A549 (cell line): ENCODE measurements around the gene S1PR4. TPM values are rescaled to one million over a fixed set of nuclear protein-coding genes. Genes with fewer than 3 reads are reported as not detected.

Source experiments
- ATAC-seq, 2 experiments: fragments of 200-7000 bp in 1 of 2; fragments of >200 bp in 1 of 2; cut with Nextera tagmentation in 1 of 2; cut with Tn5 transposase in 1 of 2; 3 replicates each; pipeline versions ENCODE4 v1.8.0 to v1.9.1; 2018 to 2020; ENCODE audit warnings: mild to moderate bottlenecking in 1 of 2, moderate library complexity in 1 of 2
- CTCF ChIA-PET: fragments of 300-600 bp; sonication (Branson Sonifier 250); formaldehyde crosslinking; extraction: SDS; loops from one replicate; lab custom pipeline; 2021; ENCODE audit warnings: antibody characterized with exemption, inconsistent platforms; lab: Yijun Ruan, JAX
- POLR2A ChIA-PET: fragments of 350-600 bp; formaldehyde crosslinking; extraction: SDS; loops from one replicate; lab custom pipeline; 2021; ENCODE audit warnings: antibody characterized with exemption, inconsistent platforms; lab: Yijun Ruan, JAX
- DNase-seq, 2 experiments: peaks; one replicate each; pipeline versions ENCODE4 v3.0.0 to v3.0.0-alpha.2; 2011 to 2016; ENCODE audit warnings: low read depth in 1 of 2, low spot score in 1 of 2
- FAIRE-seq: peaks from 2 replicates; lab custom pipeline; 2011; peaks lifted over from hg19 to GRCh38; lab: Jason Lieb, UNC
- H3K27ac ChIP-seq, 2 experiments: fragments of >200 bp; sonication (Bioruptor Twin); formaldehyde crosslinking; 3 replicates each; pipeline ENCODE4 v1.5.1; 2016 to 2017
- H3K4me1 ChIP-seq: fragments of >200 bp; sonication (Bioruptor Twin); formaldehyde crosslinking; 3 replicates; pipeline ENCODE4 v1.6.1; 2016
- H3K4me2 ChIP-seq: fragments of >200 bp; sonication (Bioruptor Twin); formaldehyde crosslinking; 3 replicates; pipeline ENCODE4 v1.6.1; 2016
- H3K4me3 ChIP-seq: fragments of >200 bp; sonication (Bioruptor Twin); formaldehyde crosslinking; 3 replicates; pipeline ENCODE4 v1.5.1; 2016
- H3K9me3 ChIP-seq: fragments of >200 bp; sonication (Bioruptor Twin); formaldehyde crosslinking; 3 replicates; pipeline ENCODE4 v1.6.1; 2016
- CBX2 ChIP-seq: fragments of 200-600 bp; sonication (generic); IDR thresholded peaks from 2 replicates; pipeline ENCODE4 v1.6.1; 2016; ENCODE audit warnings: low read depth, mild to moderate bottlenecking, borderline replicate concordance
- EHMT2 ChIP-seq: fragments of 200-600 bp; sonication (generic); IDR thresholded peaks from 2 replicates; pipeline ENCODE4 v1.6.1; 2016; ENCODE audit warnings: antibody characterized with exemption, low read depth, mild to moderate bottlenecking, moderate library complexity
- EP300 ChIP-seq, 2 experiments: fragments of >200 bp; sonication (Bioruptor Twin); formaldehyde crosslinking; IDR thresholded peaks; 2 replicates in 1 of 2; 3 replicates in 1 of 2; pipeline ENCODE4 v1.6.1; 2016 to 2017
- ESRRA ChIP-seq: fragments of 150-350 bp; IDR thresholded peaks from 2 replicates; pipeline ENCODE4 v1.6.1; 2014; ENCODE audit warnings: mild to moderate bottlenecking, low read length, borderline replicate concordance
- FOSB ChIP-seq: fragments of 250-450 bp; sonication (Bioruptor Pico); IDR thresholded peaks from 2 replicates; pipeline ENCODE4 v1.5.0; 2020; ENCODE audit warnings: mild to moderate bottlenecking, moderate library complexity
- FOSL2 ChIP-seq, 2 experiments: fragments of 450-650 bp in 1 of 2; fragments of >200 bp in 1 of 2; sonication (Bioruptor Twin) in 1 of 2; formaldehyde crosslinking; IDR thresholded peaks; 2 replicates each; pipeline versions ENCODE4 v1.5.0 to v1.6.1; 2016 to 2020; ENCODE audit warnings: mild to moderate bottlenecking in 1 of 2, moderate library complexity in 1 of 2
- FOXS1 ChIP-seq: fragments of 250-450 bp; sonication (Bioruptor Pico); IDR thresholded peaks from 2 replicates; pipeline ENCODE4 v1.5.0; 2020; ENCODE audit warnings: mild to moderate bottlenecking, moderate library complexity
- HMGXB4 ChIP-seq: fragments of 250-450 bp; sonication (Bioruptor Pico); IDR thresholded peaks from 2 replicates; pipeline ENCODE4 v1.5.0; 2021; ENCODE audit warnings: mild to moderate bottlenecking, moderate library complexity, borderline replicate concordance
- HOXB5 ChIP-seq: fragments of 250-450 bp; sonication (Bioruptor Pico); IDR thresholded peaks from 2 replicates; pipeline ENCODE4 v1.5.0; 2020; ENCODE audit warnings: mild to moderate bottlenecking, moderate library complexity
- MYC ChIP-seq: IDR thresholded peaks from 2 replicates; pipeline ENCODE4 v1.6.1; 2012; ENCODE audit warnings: mild to moderate bottlenecking, inconsistent platforms, low read length, improper control_type of control experiment, borderline replicate concordance
- NPAS2 ChIP-seq: fragments of 250-450 bp; sonication (Bioruptor Pico); IDR thresholded peaks from 2 replicates; pipeline ENCODE4 v1.8.0; 2022; ENCODE audit warnings: mild to moderate bottlenecking, moderate library complexity, borderline replicate concordance
- NR3C1 ChIP-seq: fragments of >200 bp; sonication (Bioruptor Twin); formaldehyde crosslinking; IDR thresholded peaks from 3 replicates; pipeline ENCODE4 v1.6.1; 2017
- PBX3 ChIP-seq: IDR thresholded peaks from 2 replicates; pipeline ENCODE4 v1.6.1; 2012
- PHF8 ChIP-seq: fragments of 200-600 bp; sonication (generic); IDR thresholded peaks from 2 replicates; pipeline ENCODE4 v1.6.1; 2016; ENCODE audit warnings: low read depth, mild to moderate bottlenecking, antibody characterized with exemption, moderate library complexity, borderline replicate concordance
- POLR2A ChIP-seq: IDR thresholded peaks from 2 replicates; pipeline ENCODE4 v1.6.1; 2012; ENCODE audit warnings: mild to moderate bottlenecking, low read length
- POLR2AphosphoS2 ChIP-seq: conservative IDR thresholded peaks from 2 replicates; pipeline ENCODE4 v1.6.1; 2012; ENCODE audit warnings: low read length, improper control_type of control experiment, inconsistent platforms
- RAD21 ChIP-seq, 2 experiments: fragments of >200 bp in 1 of 2; sonication (Bioruptor Twin) in 1 of 2; formaldehyde crosslinking in 1 of 2; IDR thresholded peaks in 1 of 2; conservative IDR thresholded peaks in 1 of 2; 2 replicates in 1 of 2; 3 replicates in 1 of 2; pipeline ENCODE4 v1.6.1; 2012 to 2018; ENCODE audit warnings: inconsistent platforms in 1 of 2
- SREBF2 ChIP-seq: fragments of 450-650 bp; IDR thresholded peaks from 2 replicates; pipeline ENCODE4 v1.6.1; 2014; ENCODE audit warnings: mild to moderate bottlenecking, moderate library complexity
- TP53 ChIP-seq: fragments of 250-450 bp; sonication (Bioruptor Pico); IDR thresholded peaks from 2 replicates; pipeline ENCODE4 v1.5.0; 2021; ENCODE audit warnings: mild to moderate bottlenecking, moderate library complexity
- USF2 ChIP-seq: fragments of 450-650 bp; IDR thresholded peaks from 2 replicates; pipeline ENCODE4 v1.6.1; 2014; ENCODE audit warnings: antibody characterized with exemption
- ZSCAN20 ChIP-seq: fragments of 250-450 bp; sonication (Bioruptor Pico); IDR thresholded peaks from 2 replicates; pipeline ENCODE4 v1.8.0; 2022; ENCODE audit warnings: mild to moderate bottlenecking, moderate library complexity
- WGBS: methylation state at CpG from one replicate; pipeline ENCODE4 v1.1.6; 2017; ENCODE audit errors: missing lambda C conversion rate; 5-methylcytosine and 5-hydroxymethylcytosine counted together
- polyA plus RNA-seq, 4 experiments: library from polyadenylated mRNA; depleted of rRNA in 3 of 4; stranded (reverse); fragments of >200 nt; fragmentation: RNase III in 1 of 4; extraction: RNeasy Plus Mini Kit Qiagen cat#74134 plus additional on column Dnase treatment in 1 of 4; gene quantifications; 2 replicates in 3 of 4; 3 replicates in 1 of 4; pipeline ENCODE4 v1.2.3, GENCODE V29; 2011 to 2017

The S1PR4 gene
- polyA plus RNA-seq, 2 of the 4 experiments (the other 2 are of a cell fraction) = 0.09 to 0.17 TPM

GRCh38 chr19:3188627-3189596 is 10.3 kb downstream of the S1PR4 start (continued):
- TF ChIP-seq PHF8 (no peak), EHMT2 (no peak), ZSCAN20 (CRISPR knock-in tag) (no peak), NPAS2 (CRISPR knock-in tag) (no peak)

- ATAC-seq = no peak
- CTCF ChIA-PET = interaction anchor here (1.5 to 2.1 kb wide), 3 partner anchors 22 to 81 kb away, joined by 4 to 6 read pairs (median 6); partner anchors contain the start of gene CELF5
- H3K4me3 ChIP-seq = no peak overlapping the region
- POLR2A ChIA-PET = no interaction called here
- WGBS = 78% methylated on average over 18 of the region's 28 CpGs
- H3K9me3 ChIP-seq = no peaks in the 10 kb centered on the region
- H3K4me2 ChIP-seq = no peak overlapping the region
- H3K27ac ChIP-seq = no peak overlapping the region
- TF ChIP-seq CBX2 = no peak
- no peak for TF ChIP-seq FOSB (CRISPR knock-in tag)
- peaks cover 11% of the 10 kb centered on the region for H3K4me1 ChIP-seq
- FAIRE-seq = no peak
- DNase-seq = no peak
These were observed 11.3 kb downstream of the S1PR4 start for GRCh38 chr19:3189702-3190469.

GRCh38 chr19:3190470-3190770 is 11.9 kb downstream of the S1PR4 start:
- Histone ChIP-seq H3K27ac (no peak overlapping the region), H3K4me3 (no peak overlapping the region), H3K9me3 (no peaks in the 10 kb centered on the region), H3K4me1 (peaks cover 11% of the 10 kb centered on the region), H3K4me2 (no peak overlapping the region)
- TF ChIP-seq HMGXB4 (CRISPR knock-in tag) (no peak), POLR2AphosphoS2 (no peak), RAD21 (conservative IDR thresholded peaks at IDR 0.05 in 1 of 2, IDR thresholded peaks at IDR 0.05 in 1 of 2) (no peak), TP53 (CRISPR knock-in tag) (no peak), MYC (no peak), SREBF2 (no peak), FOSL2 (IDR thresholded peaks at IDR 0.05) (no peak), FOSL2 (CRISPR knock-in tag; IDR thresholded peaks at IDR 0.05) (no peak), FOXS1 (CRISPR knock-in tag) (no peak), EP300 (IDR thresholded peaks at IDR 0.05) (no peak), ESRRA (no peak), HOXB5 (CRISPR knock-in tag) (no peak), USF2 (no peak), POLR2A (no peak), NPAS2 (CRISPR knock-in tag) (no peak), PBX3 (no peak), NR3C1 (no peak)
- FAIRE-seq (no peak), DNase-seq (no peak), ATAC-seq (no peak)
- CTCF ChIA-PET = interaction anchor here (2.0 to 2.1 kb wide), 2 partner anchors 21 to 33 kb away, joined by 6 read pairs; partner anchors contain the start of gene CELF5
- POLR2A ChIA-PET = no interaction called here
- WGBS = 89% methylated on average over 10 of the region's 18 CpGs
